HG02870 (cell line): Measurements from ENCODE around the gene IGFBP5.

ENCODE experiments used
- ATAC-seq: cut with Tn5 transposase; IDR thresholded peaks from one replicate; pipeline ENCODE4 v1.9.1; 2021; ENCODE audit warnings: mild to moderate bottlenecking, moderate library complexity; ENCODE audit not compliant: unreplicated experiment

IGFBP5 gene

DNA sequence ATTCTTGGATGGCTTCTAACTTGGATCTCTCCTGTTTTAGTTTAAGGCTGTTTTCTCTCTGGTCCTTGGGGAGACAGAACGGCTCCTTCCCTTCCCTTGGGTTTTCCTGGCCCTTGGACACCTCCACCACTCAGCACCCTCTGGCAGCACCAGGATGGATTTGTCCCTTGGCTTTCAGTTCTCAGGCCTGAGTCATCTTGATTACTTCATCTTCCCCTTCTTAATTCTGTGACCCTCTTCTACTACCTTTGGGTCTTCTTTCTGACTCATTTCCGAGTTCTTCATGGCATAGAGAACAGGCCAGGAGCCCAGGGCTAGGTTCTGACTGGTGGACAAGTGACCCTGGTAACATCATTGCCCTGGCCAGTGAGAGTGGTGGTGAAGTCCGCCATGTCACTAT is 47.2 kb downstream of the IGFBP5 start:
- ATAC-seq: no peak

DNA sequence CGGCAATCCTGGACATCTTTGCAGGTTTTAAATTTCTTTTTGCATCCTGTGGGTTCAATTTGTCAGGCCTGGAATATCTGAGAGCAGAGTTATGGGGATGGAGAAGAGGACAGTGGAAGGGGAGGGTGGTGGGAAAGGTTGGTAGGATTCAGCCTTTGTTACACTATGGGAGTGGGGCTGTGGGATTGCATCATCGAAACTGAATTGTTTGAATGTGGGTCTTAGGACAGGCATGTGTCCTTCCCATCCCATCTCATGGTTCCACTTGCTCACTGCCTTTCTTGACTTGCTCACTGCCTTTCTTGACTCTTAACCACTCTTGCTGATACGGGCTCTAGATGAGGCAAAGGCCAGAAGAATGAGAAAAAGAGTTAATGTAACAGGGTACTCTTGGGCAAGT is 49.2 kb downstream of the IGFBP5 start:
- ATAC-seq: no peak

DNA sequence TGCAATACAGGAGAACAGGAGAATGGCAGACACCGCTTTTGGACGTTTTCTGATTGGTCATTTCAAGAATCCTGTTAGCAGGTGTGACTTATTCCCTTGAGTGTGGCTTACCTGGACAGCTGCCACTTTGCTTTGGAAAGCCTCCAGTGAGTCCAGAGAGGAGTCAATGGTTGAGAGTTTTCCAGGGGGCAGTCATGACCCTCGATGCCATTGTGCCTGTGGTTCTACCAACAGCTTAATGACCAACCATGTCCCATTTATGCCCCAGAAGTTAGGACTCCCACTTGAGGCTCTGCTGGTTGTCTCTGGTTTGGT is 49.8 kb downstream of the IGFBP5 start:
- no peak for ATAC-seq

DNA sequence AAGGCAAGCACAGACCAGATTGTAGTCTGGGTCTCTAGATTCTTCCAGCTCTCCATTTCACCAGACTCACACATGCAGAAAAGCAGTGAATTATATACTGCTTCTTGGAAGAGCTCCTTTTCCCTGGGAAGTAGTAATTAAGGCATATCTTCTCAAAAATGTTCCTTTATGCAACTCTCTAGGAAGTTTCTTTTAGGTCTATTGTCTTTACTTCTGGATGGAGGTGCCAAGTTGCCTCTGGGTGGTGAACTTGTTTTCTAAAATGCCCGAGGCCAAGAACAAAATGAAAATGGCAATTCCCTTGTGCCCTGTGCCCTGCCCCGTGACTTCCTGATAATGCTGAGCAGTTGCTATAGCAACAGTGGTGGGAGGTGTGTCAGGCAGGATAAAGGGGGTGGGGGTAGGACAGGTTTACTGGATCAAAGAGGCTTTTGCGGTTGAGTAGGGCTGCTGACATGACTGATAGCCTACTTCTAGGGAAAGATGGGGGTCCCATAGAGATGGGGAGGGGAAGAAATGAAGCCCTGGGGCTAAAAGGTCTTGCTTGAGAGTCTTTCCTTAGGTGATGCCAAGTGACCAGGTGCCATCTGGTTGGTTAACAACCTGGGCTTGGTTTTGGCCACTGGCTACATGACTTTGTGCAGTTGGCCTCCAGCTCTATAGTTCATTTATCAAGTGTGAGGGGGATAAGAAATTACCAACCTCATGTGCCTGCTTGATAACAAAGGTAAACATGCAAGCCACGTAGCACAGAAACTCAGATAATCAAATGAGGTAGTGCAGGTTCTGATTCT is 50.3 kb downstream of the IGFBP5 start:
- no peak for ATAC-seq

DNA sequence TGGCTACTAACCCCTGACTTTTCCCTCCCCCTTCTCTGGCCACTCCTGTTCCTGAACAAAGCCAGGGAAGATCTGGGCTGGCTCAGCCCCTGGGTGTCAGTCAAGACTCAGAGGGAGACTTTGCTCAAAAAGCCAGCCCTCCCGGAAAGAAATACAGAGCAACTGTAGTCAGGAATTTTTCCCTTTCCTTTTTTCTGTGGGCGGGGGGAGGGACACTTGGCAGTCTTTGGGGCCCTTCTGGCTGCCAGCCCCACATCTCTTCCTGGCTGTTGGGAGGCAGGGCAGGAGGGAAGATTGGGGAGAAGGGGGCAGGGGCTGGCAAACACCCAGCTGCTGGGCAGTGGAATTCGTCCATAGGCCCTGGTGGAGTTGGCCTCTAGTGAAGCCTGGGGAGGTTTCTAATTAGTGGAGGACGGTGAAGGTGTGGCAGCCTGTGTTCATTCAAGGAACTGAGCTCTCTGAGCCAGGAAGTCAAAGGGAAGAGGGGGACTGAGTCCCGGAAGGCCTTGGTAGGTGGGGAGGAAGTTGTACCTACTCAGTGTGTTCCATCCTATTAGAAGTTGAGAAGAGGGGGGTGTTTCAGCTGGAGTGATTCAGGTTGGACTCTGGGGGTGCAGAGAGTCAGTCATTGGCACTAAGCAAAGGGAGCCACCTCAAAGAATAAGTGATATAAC is 51.2 kb downstream of the IGFBP5 start:
- ATAC-seq: no peak

DNA sequence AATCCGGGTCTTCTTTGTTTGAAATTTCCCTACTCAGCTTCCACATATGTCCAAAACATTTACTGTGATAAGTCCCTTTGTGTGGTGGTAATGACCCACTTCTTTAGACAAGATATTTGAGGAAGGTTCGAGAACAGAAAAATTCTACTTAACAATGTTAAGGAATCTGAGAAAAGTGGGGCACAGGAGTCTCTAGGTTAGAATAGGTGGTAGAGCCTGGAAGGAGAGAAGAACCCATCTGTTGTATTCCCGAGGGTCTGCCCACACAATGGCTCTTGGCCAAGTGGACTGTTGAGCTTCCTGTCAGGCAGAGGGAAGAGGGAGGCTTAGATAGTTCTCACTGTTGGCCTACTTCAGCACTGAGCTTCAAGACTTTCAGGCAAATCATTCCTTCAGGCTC is 57.9 kb downstream of the IGFBP5 start:
- ATAC-seq: no peak

DNA sequence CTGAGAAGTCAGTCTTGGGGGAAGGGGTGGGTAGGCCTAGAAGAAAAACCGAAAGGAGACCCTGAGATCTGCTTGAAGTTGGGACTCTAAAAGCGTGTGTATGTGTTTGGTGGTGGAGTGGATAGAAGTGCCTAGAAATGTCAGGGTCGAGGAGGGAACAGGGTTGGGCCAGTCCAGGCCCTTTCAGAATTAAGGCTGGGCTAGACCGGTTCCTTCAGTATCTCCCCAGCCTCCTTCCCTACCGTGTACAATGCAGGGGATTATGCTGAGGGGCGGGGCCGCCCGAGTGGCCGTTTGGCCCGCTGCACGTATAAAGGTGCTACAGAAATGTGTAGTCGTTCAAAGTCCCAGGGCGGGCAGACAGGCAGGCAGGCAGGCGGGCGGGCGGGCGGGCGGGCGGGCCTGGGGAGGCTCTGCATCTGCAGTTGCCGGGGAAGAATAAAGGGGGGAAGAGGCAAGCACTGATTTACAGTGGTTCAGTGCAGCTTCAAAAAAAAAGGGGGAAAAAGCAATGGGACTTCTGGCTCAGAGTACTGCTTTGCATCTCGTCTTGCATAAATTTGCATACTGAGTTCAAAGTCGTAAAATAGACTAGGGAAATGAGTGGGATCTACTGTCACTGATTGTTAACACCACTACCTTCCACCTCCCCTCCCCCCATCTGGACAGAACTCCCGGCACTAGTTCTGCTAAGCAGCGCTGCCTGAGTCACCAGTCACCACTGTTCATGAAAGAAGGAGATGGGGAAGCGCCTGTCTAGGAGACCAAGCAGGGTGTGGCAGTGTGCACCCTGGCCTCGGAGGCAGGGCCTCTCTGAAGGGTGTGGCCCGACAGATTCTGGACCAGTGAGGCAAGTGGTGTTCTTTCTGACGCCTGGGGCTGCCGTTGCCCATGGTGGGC is 58.5 kb downstream of the IGFBP5 start:
- ATAC-seq: no peak

DNA sequence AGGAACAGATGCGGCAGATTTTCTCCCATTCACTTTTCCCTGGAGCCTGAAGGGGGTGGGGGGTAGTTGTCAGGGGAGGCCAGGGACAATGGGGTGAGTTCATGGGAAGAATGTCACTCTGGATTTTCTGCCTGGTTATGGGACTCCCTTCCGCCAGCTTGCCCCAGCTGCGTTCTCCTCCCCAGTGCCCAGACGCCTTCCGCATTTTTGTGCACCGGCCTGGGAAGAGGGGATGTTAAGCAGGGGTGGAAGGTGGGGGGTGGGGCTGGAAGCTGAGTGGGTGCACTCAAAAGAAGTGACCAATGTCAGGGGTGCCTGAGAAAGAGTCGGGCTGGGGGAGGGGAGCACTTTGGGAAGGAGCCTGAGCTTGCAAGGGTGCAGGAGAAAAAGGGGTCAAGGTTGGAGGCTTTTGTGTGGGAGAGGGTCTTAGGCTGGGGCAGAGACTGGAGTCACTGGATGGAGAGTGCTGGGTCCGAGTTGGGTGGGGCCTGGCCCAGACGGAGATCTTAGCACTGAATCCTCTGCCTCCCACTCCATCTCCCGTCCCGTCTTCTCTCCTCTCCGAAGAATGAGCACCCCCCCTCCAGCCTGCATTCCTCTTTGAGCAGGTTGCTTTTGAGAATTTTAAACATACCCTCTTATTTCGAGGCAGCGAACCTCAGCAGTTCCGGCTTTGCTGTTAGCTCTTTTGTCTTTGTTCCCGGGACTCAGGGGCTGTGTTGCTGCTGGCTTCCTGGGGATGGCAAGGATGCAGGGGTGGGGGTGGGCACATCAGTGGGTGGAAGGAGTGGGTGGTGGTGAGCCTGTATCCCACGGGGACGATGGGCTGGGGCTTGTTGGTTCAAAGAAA is 59.4 kb downstream of the IGFBP5 start:
- no peak for ATAC-seq

DNA sequence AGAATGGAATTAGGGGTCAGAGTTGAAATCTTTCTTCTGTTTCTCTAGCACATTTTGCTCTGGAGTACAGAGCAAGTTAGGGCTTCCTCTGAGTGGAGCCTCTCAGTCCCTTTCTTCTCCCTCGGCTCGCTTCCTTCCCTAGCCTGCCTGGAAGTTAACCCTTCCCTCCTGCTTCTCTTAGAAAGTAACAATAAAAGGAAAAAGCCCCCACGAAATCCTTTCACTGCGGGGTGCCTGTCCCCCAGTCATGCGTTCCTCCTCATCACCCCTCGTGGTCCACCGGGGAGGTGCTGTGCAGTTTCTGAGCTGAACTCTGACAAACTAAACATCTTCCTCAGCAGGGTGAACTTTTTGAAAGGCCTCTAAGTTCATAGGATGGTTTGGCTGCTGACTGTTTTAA is 60.2 kb downstream of the IGFBP5 start:
- ATAC-seq: no peak

DNA sequence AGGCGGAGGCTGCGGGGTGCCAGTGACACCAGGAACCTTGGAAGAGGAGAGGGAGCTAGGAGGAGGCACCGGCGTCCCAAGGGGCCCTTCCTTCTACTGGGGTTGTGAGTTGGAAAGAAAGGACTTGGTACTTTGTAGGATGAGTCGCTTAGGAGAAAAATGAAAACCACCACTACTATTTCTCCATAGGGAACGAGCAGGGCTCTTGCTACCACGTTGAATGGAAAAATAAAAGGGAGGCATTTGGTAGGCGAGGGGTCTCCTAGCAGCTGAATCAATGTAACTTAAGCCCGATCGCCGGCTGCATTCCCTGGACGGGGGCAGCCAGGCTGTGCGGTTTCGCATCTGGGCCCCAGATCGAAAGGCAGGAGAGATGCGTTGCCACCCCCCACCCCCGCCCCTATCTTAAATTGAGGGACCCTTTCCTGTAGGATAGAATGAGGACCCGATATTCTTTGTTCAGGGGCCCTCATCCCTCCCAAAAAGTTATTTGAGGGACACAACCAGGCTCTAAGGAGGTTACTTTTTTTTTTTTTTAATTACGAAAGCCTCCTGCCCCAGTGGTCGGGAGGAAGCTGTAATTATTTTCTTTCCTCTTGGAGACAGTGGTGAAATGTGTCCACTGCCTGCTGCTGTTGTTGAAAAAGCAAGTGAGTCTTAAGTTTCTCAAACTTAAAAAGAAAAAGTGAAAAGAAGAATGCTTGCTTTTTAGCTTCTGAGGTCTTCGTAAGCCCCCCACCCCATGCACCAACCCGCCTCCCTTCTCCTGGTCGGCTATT is 60.8 kb downstream of the IGFBP5 start:
- ATAC-seq: no peak

DNA sequence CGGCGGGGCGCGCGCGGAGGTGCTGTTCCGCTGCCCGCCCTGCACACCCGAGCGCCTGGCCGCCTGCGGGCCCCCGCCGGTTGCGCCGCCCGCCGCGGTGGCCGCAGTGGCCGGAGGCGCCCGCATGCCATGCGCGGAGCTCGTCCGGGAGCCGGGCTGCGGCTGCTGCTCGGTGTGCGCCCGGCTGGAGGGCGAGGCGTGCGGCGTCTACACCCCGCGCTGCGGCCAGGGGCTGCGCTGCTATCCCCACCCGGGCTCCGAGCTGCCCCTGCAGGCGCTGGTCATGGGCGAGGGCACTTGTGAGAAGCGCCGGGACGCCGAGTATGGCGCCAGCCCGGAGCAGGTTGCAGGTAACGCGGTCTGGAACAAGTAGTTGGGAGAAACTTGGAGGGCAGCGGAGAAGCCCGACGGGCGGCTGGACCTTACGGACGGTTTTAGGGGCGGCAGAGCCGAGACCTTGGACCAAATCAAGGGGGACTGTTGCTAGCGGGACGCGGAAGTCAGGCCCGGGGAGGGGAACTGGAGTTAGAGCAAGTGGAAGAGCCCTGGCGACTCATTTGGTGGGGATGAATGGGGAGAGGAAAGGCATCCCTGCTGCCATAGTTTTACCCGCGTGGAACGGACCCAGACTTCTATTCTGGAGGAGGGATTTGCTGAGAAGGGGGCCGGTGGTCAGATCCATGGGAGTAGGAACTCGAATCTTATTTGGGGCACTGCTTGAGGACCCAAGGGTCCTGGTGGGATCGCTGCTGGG is 61.6 kb downstream of the IGFBP5 start:
- no peak for ATAC-seq

DNA sequence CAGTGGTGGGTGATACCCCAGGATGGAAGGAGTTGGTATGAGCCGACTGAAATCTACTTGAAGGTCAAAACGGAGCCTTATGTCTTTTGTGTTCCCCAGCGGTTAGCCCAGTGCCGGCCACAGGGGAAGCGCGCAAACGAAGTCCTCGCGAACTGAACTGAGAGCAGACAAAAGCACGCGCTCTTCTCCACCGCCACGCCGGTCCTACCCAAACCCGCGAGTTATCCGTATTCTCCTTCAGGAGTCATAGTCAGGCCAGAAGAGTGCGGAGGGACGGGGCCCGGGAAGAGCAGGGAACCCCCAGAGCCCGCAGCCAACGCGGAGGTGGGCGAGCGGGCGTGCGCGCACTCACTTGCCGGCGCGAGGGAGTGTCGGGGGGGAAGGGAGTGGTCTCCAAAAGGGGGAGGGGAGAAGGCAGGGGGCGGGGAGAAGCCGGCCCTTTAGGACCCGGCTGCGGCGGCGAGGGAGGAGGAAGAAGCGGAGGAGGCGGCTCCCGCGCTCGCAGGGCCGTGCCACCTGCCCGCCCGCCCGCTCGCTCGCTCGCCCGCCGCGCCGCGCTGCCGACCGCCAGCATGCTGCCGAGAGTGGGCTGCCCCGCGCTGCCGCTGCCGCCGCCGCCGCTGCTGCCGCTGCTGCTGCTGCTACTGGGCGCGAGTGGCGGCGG is 62.3 kb downstream of the IGFBP5 start, which contains the start of gene IGFBP2:
IGFBP2 (plus strand) TSS at position 469 of the 664 bp plus-strand sequence; CDS start at position 573, 104 bp downstream.
- ATAC-seq: no peak

DNA sequence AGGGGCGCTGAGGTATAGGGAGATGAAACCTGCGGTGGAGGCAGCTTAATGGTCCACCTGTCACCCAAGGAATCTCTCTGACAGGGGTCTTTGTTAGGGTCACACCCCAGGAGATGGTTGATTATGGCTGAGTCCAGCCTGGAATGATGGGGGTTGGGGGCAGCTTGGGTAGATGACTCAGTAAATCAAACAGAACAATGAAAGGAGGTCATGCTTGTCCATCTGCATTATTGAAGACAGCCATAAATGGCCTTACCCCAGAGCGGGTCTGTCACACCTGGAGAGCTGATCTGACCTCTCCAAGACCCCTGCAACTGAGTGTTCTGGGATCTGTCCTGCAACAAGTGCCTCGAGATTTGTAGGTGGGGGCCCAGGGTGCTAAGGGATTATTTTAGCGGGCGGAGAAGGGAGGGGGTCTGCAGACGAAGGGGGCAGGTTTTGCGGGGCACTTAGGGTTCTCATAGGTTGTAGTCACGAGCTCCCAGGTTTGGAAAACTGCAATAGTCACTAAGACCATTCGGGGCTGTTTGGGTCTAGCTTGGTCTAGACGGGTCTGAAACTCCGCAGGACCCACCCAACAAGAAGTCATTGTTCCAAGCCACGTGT is 62.9 kb downstream of the IGFBP5 start:
- ATAC-seq: no peak

DNA sequence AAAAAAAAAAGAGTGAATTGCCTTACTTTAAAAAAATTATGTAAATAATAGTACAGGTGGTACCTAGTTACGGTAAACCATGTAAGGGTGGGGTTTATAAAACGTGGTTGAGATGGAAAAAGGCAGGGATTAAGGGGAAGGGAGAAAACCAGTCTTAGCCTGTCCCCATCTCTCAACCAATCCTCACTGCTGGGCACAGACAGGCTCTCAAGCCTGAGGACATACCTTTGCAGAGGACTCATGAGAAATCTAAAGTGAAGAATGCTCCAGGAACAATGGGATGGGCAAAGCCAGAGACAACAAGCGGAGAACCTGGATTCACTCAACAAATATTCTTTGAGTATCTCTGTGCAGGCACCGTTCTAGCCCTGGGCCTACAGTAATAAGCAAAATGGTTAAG is 65.6 kb downstream of the IGFBP5 start:
- no peak for ATAC-seq

DNA sequence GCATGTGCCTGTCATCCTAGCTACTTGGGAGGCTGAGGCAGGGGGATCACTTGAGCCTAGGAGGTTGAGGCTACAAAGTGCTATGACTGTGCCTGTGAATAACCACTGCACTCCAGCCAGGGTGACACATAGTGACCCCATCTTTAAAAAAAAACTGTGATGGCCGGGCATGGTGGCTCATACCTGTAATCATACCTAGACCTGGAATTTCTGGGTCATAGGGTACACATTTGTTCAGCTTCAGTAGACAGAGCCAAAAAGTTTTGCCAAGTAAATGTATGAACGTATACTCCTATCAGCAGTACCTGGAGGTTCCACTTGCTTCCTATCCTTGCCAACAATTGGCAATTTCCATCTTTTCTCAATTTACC is 68.5 kb downstream of the IGFBP5 start:
- ATAC-seq: no peak

DNA sequence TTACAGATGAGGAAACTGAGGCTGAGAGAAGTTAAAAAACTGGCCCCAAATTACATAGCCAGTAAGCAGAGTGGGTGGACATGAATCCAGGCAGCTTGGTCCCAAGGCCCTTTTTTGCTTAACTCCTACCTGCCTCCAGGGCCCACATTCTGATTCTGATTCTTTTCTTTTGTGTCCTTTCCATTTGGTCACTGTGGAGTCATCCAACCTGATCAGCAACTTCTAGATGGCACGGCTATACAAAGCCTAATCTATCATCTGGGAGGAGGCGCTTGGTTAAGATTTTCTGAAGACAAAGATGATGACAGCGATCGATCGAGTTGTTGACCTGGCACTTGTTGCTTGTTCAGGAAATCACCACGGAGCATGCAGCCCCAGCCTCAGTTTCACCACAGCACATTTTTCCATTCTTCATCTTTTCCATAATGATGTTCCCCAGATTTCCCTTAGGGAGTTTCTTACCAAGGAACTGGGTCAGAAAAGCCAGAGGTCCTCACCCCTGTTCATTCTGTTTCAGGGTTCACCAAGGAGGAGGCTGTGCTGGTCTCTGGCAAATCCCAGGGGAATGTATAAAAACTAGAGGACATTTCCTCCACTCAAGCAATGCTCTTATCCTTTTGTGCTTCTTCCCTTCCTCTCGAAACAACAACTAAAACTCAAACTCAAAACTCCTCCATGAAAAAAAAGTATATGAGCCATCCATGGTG is 69.0 kb downstream of the IGFBP5 start:
- no peak for ATAC-seq

DNA sequence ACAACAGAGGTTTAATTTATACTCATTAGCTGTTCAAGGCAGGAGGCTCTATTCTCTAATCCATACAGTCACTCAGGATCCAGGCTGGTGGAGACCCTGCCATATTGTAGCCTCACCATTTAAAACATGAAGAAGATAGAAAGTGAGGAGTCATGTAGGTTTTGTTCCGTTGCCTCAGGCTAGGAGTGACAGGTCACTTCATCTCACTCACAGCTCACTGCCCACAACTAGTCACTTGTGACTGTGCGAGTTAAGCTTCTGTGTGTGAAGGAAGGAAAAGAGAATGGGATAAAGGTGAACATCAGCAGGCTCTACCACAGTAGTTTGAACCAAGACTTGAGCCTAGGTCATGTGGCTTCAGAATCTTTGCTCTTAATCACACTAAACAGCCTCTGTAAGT is 71.1 kb downstream of the IGFBP5 start:
- no peak for ATAC-seq

DNA sequence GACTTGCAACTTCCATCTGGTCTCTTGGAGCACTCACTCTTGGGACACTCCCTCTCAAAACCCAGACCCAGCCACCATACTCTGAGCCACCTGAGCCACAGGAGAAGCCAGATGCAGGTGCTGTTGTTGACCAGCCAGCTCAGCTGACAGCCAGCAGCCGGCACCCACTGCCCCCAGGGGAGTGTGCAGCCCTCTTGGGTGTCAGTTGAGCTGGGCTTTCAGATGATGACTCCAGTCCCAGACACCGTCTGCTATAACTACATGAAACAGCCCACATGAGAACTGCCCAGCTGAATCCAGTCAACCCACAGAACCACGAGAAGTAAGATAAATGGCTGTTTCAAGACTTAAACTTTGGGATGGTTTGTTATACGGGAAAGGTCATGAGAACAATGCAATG is 72.8 kb downstream of the IGFBP5 start:
- ATAC-seq: no peak
